ENCODE data around the gene VSTM5. TPM values are rescaled to one million over a fixed set of nuclear protein-coding genes. Genes with fewer than 3 reads are reported as not detected.

VSTM5 gene
- total RNA-seq, 1 experiment from 2014 or later, result 0.76 TPM

GRCh38 chr11:93841446-93841845, 9.0 kb downstream of the VSTM5 start:
- intact Hi-C loops (cut with micrococcal nuclease; ENCODE audit: unreplicated experiment), result no loop called here
- H3K4me3 Mint-ChIP-seq (ENCODE audit: low read depth, unreplicated experiment), result no peak overlapping the region
- no peak overlapping the region for H3K27ac Mint-ChIP-seq (ENCODE audit: unreplicated experiment)
- CTCF ChIA-PET, result no interaction called here
- no TSS peak for BruUV-seq (replicated peaks)
- no peaks in the 10 kb centered on the region for H3K27me3 Mint-ChIP-seq (ENCODE audit: unreplicated experiment)
- no peaks in the 10 kb centered on the region for H3K9me3 Mint-ChIP-seq (ENCODE audit: low read depth, unreplicated experiment)
- no peak for TF ChIP-seq CTCF (IDR thresholded peaks at IDR 0.05; ENCODE audit: unreplicated experiment)
- H3K4me1 Mint-ChIP-seq (ENCODE audit: low read depth, unreplicated experiment), result peaks cover 24% of the 10 kb centered on the region
- no peaks in the 10 kb centered on the region for H3K36me3 Mint-ChIP-seq (ENCODE audit: insufficient read depth, unreplicated experiment)
- DNase-seq, result no peak

DNA sequence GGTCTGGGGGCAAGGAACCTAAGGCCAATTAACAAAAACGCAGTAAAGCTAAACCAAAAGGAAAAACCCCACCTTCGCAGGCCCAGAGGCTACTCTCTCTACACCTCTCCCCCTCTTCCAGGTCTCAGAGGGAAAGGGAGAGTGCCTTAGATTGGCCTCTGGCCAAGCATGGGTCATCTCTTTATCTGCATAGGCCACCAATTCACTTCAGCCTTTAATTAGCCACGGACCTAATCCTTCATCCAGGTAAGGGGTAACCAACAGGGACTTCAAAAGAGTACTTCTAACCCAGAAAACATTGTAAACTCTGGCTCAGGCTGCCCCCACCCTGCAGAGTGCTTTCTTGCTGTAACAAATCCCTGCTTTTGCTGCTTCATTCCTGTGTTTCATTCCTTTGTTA, 9.4 kb downstream of the VSTM5 start:
- Mint-ChIP-seq H3K4me1 (ENCODE audit: low read depth, unreplicated experiment) (peaks cover 24% of the 10 kb centered on the region), H3K36me3 (ENCODE audit: insufficient read depth, unreplicated experiment) (no peaks in the 10 kb centered on the region), H3K9me3 (ENCODE audit: low read depth, unreplicated experiment) (no peaks in the 10 kb centered on the region), H3K4me3 (ENCODE audit: low read depth, unreplicated experiment) (no peak overlapping the region), H3K27ac (ENCODE audit: unreplicated experiment) (no peak overlapping the region), H3K27me3 (ENCODE audit: unreplicated experiment) (no peaks in the 10 kb centered on the region)
- CTCF ChIA-PET, result no interaction called here
- no peak for TF ChIP-seq CTCF (IDR thresholded peaks at IDR 0.05; ENCODE audit: unreplicated experiment)
- intact Hi-C loops (cut with micrococcal nuclease; ENCODE audit: unreplicated experiment), result no loop called here
- DNase-seq, result no peak
- BruUV-seq (replicated peaks), result no TSS peak

- no TSS peak for BruUV-seq (replicated peaks)
- TF ChIP-seq CTCF (IDR thresholded peaks at IDR 0.05; ENCODE audit: unreplicated experiment), result no peak
- no peak for DNase-seq
- Mint-ChIP-seq H3K4me3 (ENCODE audit: low read depth, unreplicated experiment) (no peak overlapping the region), H3K27ac (ENCODE audit: unreplicated experiment) (no peak overlapping the region), H3K27me3 (ENCODE audit: unreplicated experiment) (no peaks in the 10 kb centered on the region), H3K4me1 (ENCODE audit: low read depth, unreplicated experiment) (peaks cover 24% of the 10 kb centered on the region), H3K9me3 (ENCODE audit: low read depth, unreplicated experiment) (no peaks in the 10 kb centered on the region), H3K36me3 (ENCODE audit: insufficient read depth, unreplicated experiment) (no peaks in the 10 kb centered on the region)
- CTCF ChIA-PET, result no interaction called here
- intact Hi-C loops (cut with micrococcal nuclease; ENCODE audit: unreplicated experiment), result no loop called here
Measured at GRCh38 chr11:93840180-93840579, 10.2 kb downstream of the VSTM5 start.

GRCh38 chr11:93838967-93839366, 11.5 kb downstream of the VSTM5 start:
- no peak for TF ChIP-seq CTCF (IDR thresholded peaks at IDR 0.05; ENCODE audit: unreplicated experiment)
- Mint-ChIP-seq H3K4me3 (ENCODE audit: low read depth, unreplicated experiment) (no peak overlapping the region), H3K27ac (ENCODE audit: unreplicated experiment) (no peak overlapping the region), H3K36me3 (ENCODE audit: insufficient read depth, unreplicated experiment) (no peaks in the 10 kb centered on the region), H3K4me1 (ENCODE audit: low read depth, unreplicated experiment) (peaks cover 22% of the 10 kb centered on the region), H3K9me3 (ENCODE audit: low read depth, unreplicated experiment) (no peaks in the 10 kb centered on the region), H3K27me3 (ENCODE audit: unreplicated experiment) (no peaks in the 10 kb centered on the region)
- no peak for DNase-seq
- intact Hi-C loops (cut with micrococcal nuclease; ENCODE audit: unreplicated experiment), result no loop called here
- no TSS peak for BruUV-seq (replicated peaks)
- CTCF ChIA-PET, result interaction anchor here (0.6 kb wide), 1 partner anchor 1308 kb away, joined by 5 read pairs; no protein-coding TSS in a partner anchor

Measured in Calu3 (cell line).